IMR-90 (cell line): ENCODE measurements around the gene TGM4. TPM values are rescaled to one million over a fixed set of nuclear protein-coding genes. Genes with fewer than 3 reads are reported as not detected.

Experiments
- ATAC-seq: fragments of 200-7000 bp; cut with Tn5 transposase; 2 replicates; pipeline ENCODE4 v1.9.1; 2020; ENCODE audit warnings: low read depth, mild to moderate bottlenecking, moderate library complexity
- BruUV-seq: library from RNA; stranded (reverse); fragments of 400-500 nt; replicated peaks from 2 replicates; lab custom pipeline; 2021; lab: Mats Ljungman, UMichigan
- CTCF ChIA-PET: fragments of 300-600 bp; formaldehyde crosslinking; extraction: SDS; loops from one replicate; lab custom pipeline; 2021; ENCODE audit warnings: antibody characterized with exemption; lab: Yijun Ruan, JAX
- POLR2A ChIA-PET: fragments of 300-600 bp; sonication (Branson Sonifier 250); formaldehyde crosslinking; loops from one replicate; lab custom pipeline; 2022; ENCODE audit warnings: antibody characterized with exemption; ENCODE audit not compliant: unreplicated experiment; lab: Charles Lee
- DNase-seq: peaks from one replicate; pipeline ENCODE4 v3.0.0; 2013
- H2AFZ ChIP-seq: replicated peaks from 2 replicates; pipeline ENCODE3; 2013; ENCODE audit warnings: low read length, mild to moderate bottlenecking; ENCODE audit not compliant: poor library complexity
- H2AK5ac ChIP-seq: 2 replicates; pipeline ENCODE4 v1.6.1; 2013; ENCODE audit warnings: low read depth, low read length, inconsistent platforms
- H2AK9ac ChIP-seq: replicated peaks from 2 replicates; pipeline ENCODE3; 2013; ENCODE audit warnings: mild to moderate bottlenecking, low read depth, low read length, moderate library complexity; ENCODE audit not compliant: poor library complexity
- H2BK120ac ChIP-seq: 2 replicates; pipeline ENCODE4 v1.6.1; 2013; ENCODE audit warnings: low read depth, low read length, inconsistent platforms
- H2BK15ac ChIP-seq: 3 replicates; pipeline ENCODE4 v1.6.1; 2013; ENCODE audit warnings: low read depth, low read length, inconsistent platforms
- H2BK20ac ChIP-seq: 2 replicates; pipeline ENCODE4 v1.6.1; 2013; ENCODE audit warnings: low read depth, mild to moderate bottlenecking, inconsistent platforms, low read length, moderate library complexity
- H2BK5ac ChIP-seq: 2 replicates; pipeline ENCODE4 v1.6.1; 2013; ENCODE audit warnings: mild to moderate bottlenecking, low read depth, low read length, inconsistent platforms; ENCODE audit not compliant: poor library complexity, severe bottlenecking
- H3K14ac ChIP-seq: replicated peaks from 2 replicates; pipeline ENCODE4 v1.6.1; 2013; ENCODE audit warnings: low read depth, low read length, inconsistent platforms
- H3K18ac ChIP-seq: 2 replicates; pipeline ENCODE4 v1.6.1; 2013; ENCODE audit warnings: low read depth, low read length, control low read depth
- H3K23ac ChIP-seq: 2 replicates; pipeline ENCODE4 v1.6.1; 2013; ENCODE audit warnings: low read depth, low read length, inconsistent platforms
- H3K27ac ChIP-seq: 2 replicates; pipeline ENCODE4 v1.5.1; 2013; ENCODE audit warnings: mild to moderate bottlenecking, control low read depth, low read length; ENCODE audit not compliant: insufficient read depth
- H3K27me3 ChIP-seq: 2 replicates; pipeline ENCODE4 v1.6.1; 2013; ENCODE audit warnings: low read length; ENCODE audit not compliant: control insufficient read depth, insufficient read depth
- H3K36me3 ChIP-seq: 2 replicates; pipeline ENCODE4 v1.6.1; 2013; ENCODE audit warnings: low read length, mixed read lengths; ENCODE audit not compliant: control insufficient read depth, insufficient read depth
- H3K4ac ChIP-seq: 2 replicates; pipeline ENCODE4 v1.6.1; 2013; ENCODE audit warnings: low read depth, low read length, inconsistent platforms
- H3K4me1 ChIP-seq: 2 replicates; pipeline ENCODE4 v1.6.1; 2013; ENCODE audit warnings: low read length, mixed read lengths; ENCODE audit not compliant: control insufficient read depth, insufficient read depth
- H3K4me2 ChIP-seq: 2 replicates; pipeline ENCODE4 v1.6.1; 2013; ENCODE audit warnings: low read depth, mild to moderate bottlenecking, control low read depth, low read length, moderate library complexity
- H3K4me3 ChIP-seq: 2 replicates; pipeline ENCODE4 v1.5.1; 2013; ENCODE audit warnings: low read depth, mild to moderate bottlenecking, control low read depth, low read length, moderate library complexity; ENCODE audit not compliant: insufficient read depth
- H3K56ac ChIP-seq: 2 replicates; pipeline ENCODE4 v1.6.1; 2013; ENCODE audit warnings: low read length, inconsistent platforms; ENCODE audit not compliant: insufficient read depth; ENCODE audit errors: extremely low read depth
- H3K79me1 ChIP-seq, 2 experiments: 2 replicates each; pipeline ENCODE4 v1.6.1; 2013; ENCODE audit warnings: low read length in 2 of 2, inconsistent platforms in 1 of 2, low read depth in 1 of 2
- H3K9ac ChIP-seq: 2 replicates; pipeline ENCODE4 v1.6.1; 2013; ENCODE audit warnings: low read depth, low read length, control low read depth
- H3K9me1 ChIP-seq: 2 replicates; pipeline ENCODE4 v1.6.1; 2013; ENCODE audit warnings: low read length, inconsistent platforms; ENCODE audit not compliant: insufficient read depth
- H3K9me3 ChIP-seq: 2 replicates; pipeline ENCODE4 v1.6.1; 2013; ENCODE audit warnings: low read length; ENCODE audit not compliant: control insufficient read depth, insufficient read depth
- H4K20me1 ChIP-seq: 2 replicates; pipeline ENCODE4 v1.6.1; 2013; ENCODE audit warnings: low read length, inconsistent platforms; ENCODE audit not compliant: insufficient read depth
- H4K5ac ChIP-seq: 2 replicates; pipeline ENCODE4 v1.6.1; 2013; ENCODE audit warnings: mild to moderate bottlenecking, low read depth, low read length, control low read depth
- H4K8ac ChIP-seq, 2 experiments: 2 replicates each; pipeline ENCODE4 v1.6.1; 2013; ENCODE audit warnings: low read depth in 2 of 2, low read length in 2 of 2, control low read depth in 1 of 2, inconsistent platforms in 1 of 2
- H4K91ac ChIP-seq: 2 replicates; pipeline ENCODE4 v1.6.1; 2013; ENCODE audit warnings: low read depth, low read length, inconsistent platforms; ENCODE audit not compliant: insufficient read depth
- CHD1 ChIP-seq: IDR thresholded peaks from 2 replicates; pipeline ENCODE4 v1.6.1; 2012; ENCODE audit warnings: low read depth, low read length, improper control_type of control experiment
- MAFK ChIP-seq: IDR thresholded peaks from 2 replicates; pipeline ENCODE4 v1.6.1; 2012; ENCODE audit warnings: low read depth, low read length, improper control_type of control experiment
- WGBS, 2 experiments: methylation state at CpG; one replicate each; pipeline versions ENCODE4 v1.1.5 to v1.1.7; 2013; ENCODE audit warnings: missing lambda C conversion rate in 2 of 2; ENCODE audit not compliant: insufficient read length in 1 of 2; ENCODE audit errors: extremely low coverage in 2 of 2; 5-methylcytosine and 5-hydroxymethylcytosine counted together
- dilution Hi-C: fragments of 300-500 bp; cut with HindIII; formaldehyde crosslinking; loops from one replicate; pipeline ENCODE4 v1.14.3; 2018; ENCODE audit warnings: low sequenced_read_pairs; ENCODE audit not compliant: unreplicated experiment
- in situ Hi-C: fragments of 300-500 bp; cut with MboI; formaldehyde crosslinking; loops from 3 replicates; pipeline ENCODE4 v1.14.3; 2019; ENCODE audit warnings: low sequenced_read_pairs, inconsistent platforms, mixed read lengths
- intact Hi-C: fragments of 100-400 bp; cut with micrococcal nuclease; formaldehyde crosslinking; loops from 2 replicates; pipeline ENCODE4 v1.10.0; 2022
- polyA plus RNA-seq, 3 experiments: library from polyadenylated mRNA; depleted of rRNA; stranded (reverse); fragments of >200 nt; gene quantifications; 2 replicates each; pipeline ENCODE4 v1.2.3, GENCODE V29; 2012; ENCODE audit warnings: low replicate concordance in 1 of 3
- total RNA-seq: library from RNA; depleted of rRNA; stranded (reverse); fragments of >200 nt; gene quantifications from 2 replicates; pipeline ENCODE4 v1.2.3, GENCODE V29; 2012

Gene TGM4
- total and polyA plus RNA-seq, 2 of the 4 experiments (the other 2 are of a cell fraction): under 0.01 to 0.10 TPM

- Histone ChIP-seq H3K9me3 (peaks cover 2% of the 10 kb centered on the region; the same call in 1 of the 2 replicates), H3K23ac (no peak overlapping the region), H3K56ac (no peak overlapping the region), H2AFZ (no peak overlapping the region), H3K4me3 (no peak overlapping the region), H4K5ac (no peak overlapping the region), H4K91ac (no peak overlapping the region), H2AK5ac (no peak overlapping the region), H2BK120ac (no peak overlapping the region), H3K4ac (no peak overlapping the region), H3K18ac (no peak overlapping the region), H4K20me1 (no peaks in the 10 kb centered on the region), H2BK20ac (no peak overlapping the region), H3K27ac (no peak overlapping the region), H3K4me1 (no peaks in the 10 kb centered on the region), H2BK5ac (no peak overlapping the region), H3K14ac (no peak overlapping the region), H3K27me3 (no peaks in the 10 kb centered on the region), H4K8ac (no peak overlapping the region), H3K4me2 (no peak overlapping the region), H3K9ac (no peak overlapping the region), H2AK9ac (no peak overlapping the region), H3K9me1 (no peaks in the 10 kb centered on the region), H3K79me1 (no peaks in the 10 kb centered on the region), H3K36me3 (peaks cover 9% of the 10 kb centered on the region), H2BK15ac (no peak overlapping the region)
- ATAC-seq: no peak
- TF ChIP-seq MAFK (no peak), CHD1 (no peak)
- dilution Hi-C loops (no loop called here), in situ Hi-C loops (no loop called here), intact Hi-C loops (no loop called here)
- POLR2A ChIA-PET: no interaction called here
- CTCF ChIA-PET: interaction anchor here (0.7 kb wide), 1 partner anchor 152 kb away, joined by 3 read pairs; no protein-coding TSS in a partner anchor
- BruUV-seq: no TSS peak
- no peak for DNase-seq
- WGBS, 2 experiments: 85% methylated on average over 2 of the region's 7 CpGs; no CpG with 5 or more reads in 1 of the 2 experiments
Measured at GRCh38 chr3:44833394-44833793, 41.0 kb upstream of the TGM4 start.
